ENCODE data around the gene NFXL1.

The NFXL1 gene

DNA sequence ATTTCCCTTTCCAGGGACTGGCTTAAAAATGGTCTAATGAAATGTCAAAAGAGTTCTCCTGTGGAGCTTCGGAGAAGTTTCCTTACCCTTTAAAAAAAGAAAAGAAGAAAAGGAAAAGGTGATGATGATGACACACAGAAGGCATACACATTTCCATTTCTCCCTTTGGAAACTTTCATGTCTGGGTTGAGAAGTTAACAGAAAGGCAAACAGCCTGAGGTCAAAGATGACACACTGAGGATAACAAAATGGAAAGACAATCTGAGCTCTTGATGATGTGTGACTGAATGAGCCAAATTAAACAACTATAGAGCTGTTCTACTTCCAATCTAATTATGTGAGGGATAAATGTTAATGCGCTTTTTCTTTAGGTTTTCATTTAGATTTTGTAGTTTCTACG lies 32.2 kb downstream of the NFXL1 start:
- DNase-seq, result no peak

DNA sequence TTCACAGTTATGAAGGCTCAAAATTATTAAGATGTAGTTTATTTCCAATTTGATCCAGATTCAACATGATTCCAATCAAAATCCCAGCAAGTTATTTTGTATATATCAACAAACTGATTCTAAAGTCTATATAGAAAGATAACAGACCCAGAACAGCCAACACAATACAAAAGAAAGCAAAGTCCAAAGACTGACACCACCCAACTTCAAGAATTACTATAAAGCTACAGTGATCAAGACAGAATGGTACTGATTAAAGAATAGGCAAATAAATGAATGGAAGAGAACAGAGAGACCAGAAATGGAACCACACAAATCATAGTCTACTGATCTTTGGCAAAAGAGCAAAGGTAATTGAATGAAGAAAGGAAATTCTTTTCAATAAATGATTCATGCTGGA lies 34.9 kb downstream of the NFXL1 start:
- DNase-seq, result no peak

DNA sequence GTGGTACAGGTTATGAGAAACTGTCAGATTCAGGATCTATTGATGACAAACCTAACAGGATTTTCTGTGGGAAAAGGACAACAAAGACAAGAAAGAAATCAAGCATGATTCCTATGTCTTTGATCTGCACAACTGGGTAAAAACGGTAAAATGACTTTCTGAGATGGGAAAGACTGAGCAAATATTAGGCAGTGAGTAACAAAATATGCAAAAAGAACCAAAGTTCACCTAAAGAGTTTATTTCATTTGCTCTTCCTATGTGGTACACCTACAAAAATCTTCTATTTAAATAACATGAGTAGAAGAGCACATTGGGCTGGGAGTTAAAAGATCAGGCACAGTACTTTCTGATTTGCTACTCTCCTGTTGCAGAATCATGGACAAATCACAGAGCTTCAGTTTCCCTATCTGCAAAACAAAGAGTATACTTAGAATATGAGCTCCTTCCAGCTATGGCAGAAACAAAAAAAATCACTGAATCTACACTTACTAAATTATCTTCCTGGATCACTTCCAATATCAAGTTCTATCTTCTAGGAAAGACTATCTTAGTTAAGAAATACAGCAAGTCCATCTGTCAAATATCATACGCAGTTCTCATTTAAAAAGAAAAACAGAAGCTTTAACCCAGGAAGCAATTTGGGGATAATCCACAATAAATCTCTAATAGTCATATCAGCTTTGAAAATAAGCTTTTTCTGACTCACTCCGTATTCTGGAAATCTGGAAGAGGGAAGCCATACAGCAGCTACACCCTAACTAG lies 37.4 kb downstream of the NFXL1 start:
- no peak for DNase-seq

DNA sequence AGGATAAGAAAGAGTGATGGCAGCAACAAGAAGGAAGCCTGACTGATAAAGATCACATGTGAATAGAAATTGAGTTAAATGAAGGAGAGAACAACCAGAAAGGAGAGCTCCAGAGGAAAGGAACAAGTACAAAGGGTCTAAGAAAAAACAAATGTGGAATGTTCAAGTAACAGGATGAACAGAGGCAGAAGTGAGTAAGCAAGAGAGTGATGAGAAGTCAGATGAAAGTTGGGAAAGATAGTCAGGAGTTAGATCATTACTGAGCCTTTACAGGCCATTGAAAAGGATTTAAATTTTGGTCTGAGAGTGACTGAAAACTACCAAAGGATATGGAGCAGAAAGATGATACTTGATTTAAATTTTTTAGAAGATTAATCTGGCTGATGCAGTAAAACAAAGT lies 38.1 kb downstream of the NFXL1 start:
- no peak for DNase-seq

DNA sequence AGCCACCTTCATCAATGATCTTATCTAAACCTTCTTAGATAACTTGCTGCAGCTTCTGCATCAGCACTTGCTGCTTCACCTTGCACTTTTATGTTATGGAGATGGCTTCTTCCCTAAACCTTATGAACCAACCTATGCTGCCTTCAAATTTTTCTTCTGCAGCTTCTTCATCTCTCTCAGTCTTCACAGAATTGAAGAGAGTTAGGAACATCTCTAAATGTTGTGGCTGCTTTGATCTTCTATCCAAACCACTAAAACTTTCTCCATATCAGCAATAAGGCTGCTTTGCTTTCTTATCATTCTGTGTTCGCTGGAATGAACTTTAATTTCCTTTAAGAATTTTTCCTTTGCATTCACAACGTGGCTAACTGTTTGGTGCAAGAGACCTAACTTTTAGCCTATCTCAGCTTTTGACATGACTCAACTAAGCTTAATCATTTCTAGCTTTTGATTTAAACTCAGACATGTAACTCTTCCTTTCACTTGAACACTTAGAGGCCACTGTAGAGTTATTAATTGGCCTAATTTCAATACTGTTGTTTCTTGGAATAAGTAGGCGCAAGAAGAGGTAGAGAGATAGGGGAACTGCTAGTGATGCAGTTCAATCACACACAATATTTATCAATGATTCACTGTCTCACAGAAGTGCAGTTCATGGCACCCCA lies 40.4 kb downstream of the NFXL1 start:
- DNase-seq, result no peak

DNA sequence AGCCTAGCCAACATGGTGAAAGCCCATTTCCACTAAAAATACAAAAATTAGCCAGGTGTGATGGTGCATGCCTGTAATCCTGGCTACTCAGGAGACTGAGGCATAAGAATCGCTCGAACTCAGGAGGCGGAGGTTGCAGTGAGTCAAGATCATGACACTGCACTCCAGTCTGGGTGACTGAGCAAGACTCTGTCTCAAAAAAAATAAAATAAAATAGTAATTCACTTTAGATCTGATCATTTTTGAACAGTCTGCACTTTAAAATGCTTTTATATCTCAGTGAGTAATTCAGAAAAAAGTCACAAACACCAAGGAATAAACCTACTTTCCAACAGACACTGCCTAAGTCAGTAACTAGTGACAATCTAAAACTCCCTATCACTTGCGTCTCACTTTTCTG lies 50.9 kb downstream of the NFXL1 start:
- DNase-seq, result no peak

DNA sequence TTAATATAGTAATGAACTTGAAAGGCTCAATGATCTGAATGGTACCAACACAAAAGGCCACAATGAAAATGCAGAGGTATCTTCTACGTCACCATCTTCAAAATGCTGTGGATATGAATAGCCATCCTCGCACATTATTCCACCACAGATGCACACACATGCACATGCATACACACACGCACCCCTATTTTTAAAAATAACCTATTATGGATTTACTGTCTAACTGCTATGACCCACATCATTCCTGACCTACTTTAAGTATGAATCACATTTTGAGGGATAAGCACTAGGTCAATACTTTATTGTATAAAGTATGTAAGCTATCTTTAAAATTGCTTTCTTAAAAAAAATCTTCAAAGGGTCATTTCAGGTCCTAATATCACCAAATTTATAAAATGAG lies 52.1 kb downstream of the NFXL1 start:
- no peak for DNase-seq

DNA sequence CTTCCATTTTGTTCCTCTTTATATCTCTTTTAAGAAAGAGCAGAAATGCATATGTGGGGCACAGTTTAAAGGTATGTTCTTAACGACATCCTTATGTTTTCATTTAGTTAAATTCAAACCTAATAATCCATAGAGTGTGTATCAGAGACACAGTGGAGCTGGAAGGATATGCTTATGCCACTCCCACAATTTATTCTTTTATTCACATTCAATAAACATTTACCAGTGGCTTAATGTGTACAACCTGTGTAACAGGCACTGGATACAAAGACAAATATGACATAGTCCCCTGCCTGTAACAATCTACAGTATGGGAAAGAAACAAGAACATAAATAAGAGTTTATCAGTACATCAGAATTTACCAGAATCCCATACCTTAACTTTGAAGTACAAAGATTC lies 54.1 kb downstream of the NFXL1 start:
- DNase-seq, result no peak

DNA sequence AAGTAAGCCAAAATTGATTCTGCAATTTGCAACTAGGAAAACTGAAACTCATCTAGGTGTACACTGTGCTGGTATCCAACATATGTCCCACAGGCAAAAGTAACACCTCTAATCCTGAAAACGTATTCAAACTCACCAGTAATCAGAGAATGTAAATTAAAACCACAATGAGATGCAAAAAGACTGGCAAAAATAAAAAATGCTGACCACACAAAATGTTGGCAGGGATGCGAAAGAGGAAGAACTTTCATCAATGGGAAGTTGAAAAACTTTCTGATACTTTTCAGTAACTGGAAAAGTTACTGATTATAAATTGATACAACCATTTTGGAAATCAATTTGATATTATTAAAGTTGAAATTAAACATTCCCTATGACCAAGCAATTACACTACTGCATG lies 56.4 kb downstream of the NFXL1 start:
- DNase-seq, result no peak

DNA sequence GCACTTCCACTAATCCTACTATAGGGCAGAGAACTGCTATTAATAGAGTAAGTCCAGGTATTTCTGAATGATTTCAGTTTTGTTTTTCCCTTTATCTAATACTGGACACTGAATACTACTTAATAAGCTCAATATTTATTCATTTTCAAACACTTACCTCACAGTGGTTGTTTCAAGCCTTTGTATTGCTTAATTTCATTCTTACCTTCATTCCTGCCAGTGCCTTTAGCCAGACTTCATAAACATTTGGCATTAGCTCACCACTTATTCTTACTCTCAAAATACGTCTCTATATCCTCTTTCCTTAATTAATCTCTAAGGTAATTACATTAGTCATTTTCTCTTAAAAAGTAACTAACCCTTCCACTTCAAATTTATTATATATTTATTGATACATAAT lies 57.7 kb downstream of the NFXL1 start:
- no peak for DNase-seq

DNA sequence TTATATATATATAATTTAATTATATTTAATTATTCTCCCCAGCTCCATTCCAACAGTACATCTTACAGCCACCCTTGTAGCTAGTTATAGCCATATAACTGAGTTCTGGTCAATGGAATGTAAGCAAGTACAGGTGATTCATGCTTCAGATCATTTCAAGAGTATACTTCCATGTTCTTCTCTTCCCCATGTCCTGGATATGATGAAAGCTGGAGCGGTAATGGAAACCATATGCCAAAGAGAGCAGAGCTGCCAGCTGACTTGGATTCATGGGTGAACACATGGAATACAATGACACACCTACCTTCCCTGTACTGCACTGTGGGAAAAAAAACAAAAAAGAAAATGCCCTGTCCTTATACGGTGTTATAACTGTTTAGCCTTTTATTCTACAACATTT lies 59.0 kb downstream of the NFXL1 start:
- DNase-seq, result no peak

DNA sequence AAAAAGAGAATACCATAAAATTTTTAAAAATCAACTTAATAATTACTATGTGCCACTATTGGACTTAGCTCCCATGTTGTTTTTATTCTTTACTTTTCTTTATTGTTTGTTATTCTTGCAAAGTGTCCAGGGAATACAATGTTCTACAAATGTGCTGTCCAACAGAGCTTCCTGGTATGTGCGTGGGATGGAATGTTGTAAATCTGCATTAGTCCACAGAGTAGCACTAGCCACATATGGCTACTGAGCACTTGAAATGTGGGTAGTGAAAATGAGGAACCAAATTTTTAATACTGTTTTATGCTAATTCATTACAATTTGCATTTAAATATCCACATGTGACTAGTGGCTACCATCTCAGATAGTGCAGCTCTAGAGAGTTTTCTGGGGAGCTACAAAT lies 62.2 kb downstream of the NFXL1 start:
- no peak for DNase-seq

DNA sequence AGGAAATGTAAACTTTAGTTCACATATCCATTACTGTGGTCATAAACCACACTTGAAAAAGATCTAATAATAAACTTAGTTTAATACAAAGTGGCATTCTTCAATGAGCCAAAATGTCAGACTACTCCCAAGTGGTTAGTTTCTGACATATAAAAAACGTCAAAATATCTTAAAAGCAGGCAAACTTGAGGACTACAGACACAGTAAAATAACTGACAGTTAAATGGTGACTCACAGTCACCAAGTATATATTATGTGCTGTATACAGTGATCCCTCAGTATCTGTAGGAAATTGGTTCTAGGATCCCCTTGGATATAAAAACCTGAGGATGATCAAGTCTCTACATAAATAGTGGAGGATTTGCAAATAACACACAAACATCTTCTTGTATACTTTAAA lies 64.9 kb downstream of the NFXL1 start:
- DNase-seq, result no peak

DNA sequence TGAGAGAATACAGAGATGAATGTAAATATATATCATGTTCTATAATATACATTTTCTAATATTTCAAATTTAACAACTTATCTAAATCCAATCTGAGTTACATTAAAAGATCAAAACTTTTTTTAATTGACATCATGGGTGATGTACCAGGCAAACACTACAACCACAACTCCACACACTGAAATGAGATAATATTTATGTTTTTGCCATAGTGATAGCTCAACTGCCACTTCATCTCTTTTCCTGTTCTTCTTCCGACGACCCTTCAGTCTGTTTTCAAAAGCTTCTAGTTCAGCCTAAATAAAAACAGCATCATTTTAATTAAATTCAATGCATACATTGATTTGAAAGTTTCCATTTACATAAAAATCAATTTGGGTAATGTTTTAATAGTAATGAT lies 66.3 kb downstream of the NFXL1 start:
- DNase-seq, result no peak

DNA sequence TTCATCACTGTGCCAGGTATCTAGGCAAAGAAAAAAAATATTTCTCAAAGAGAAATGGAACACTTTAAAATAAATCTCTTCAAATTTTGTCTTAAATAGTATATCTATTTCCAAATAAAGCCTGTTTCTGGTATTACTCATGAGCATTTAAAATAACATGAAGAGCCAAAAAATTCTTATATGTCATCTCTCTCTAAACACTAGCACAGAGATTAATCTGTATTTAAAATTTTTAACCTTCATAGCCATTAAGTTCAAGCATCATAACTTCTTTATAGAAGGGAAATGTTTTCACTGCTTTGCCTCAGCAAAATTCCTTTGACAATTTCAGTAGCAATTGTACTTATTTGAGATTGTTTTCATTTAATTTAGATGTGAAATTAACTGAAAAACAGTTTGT lies 71.4 kb downstream of the NFXL1 start:
- DNase-seq, result no peak

DNA sequence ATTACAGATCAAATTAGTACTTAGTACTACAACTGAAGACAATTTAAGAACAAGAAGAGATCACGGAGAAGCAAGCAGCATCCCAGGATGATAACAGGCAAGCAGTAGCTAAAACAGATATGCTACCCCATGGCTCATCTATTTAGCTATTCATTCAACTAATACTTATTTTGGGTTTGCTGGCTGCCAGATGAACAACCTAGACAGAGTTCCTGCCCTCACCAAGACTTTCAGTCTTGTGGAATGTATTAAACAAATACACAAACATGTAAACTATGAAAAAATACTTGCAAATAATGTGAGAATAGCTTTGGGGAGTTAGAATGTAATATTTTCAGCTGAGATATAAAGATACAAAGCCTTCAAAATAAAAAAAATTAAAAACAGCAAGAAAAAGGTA lies 74.1 kb downstream of the NFXL1 start:
- no peak for DNase-seq

DNA sequence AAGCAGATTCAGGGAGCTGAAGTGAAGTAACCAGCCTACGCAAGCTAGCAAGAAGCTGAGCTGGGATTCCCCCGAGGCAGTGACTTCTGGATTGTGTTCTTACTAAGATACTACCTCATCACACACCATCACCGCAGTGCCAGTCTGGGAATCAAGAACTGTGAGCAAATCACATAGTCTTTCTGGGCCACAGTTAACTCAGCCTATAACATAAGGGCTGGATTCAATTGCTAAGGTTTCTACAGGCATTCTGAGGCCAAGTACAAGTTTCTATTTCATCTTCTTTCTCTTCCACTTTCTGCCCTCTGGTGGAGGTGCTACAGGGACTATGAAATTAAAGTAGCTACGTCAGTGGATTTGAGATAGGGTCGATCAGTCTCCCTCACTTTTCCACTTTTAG lies 75.1 kb downstream of the NFXL1 start:
- DNase-seq, result no peak

DNA sequence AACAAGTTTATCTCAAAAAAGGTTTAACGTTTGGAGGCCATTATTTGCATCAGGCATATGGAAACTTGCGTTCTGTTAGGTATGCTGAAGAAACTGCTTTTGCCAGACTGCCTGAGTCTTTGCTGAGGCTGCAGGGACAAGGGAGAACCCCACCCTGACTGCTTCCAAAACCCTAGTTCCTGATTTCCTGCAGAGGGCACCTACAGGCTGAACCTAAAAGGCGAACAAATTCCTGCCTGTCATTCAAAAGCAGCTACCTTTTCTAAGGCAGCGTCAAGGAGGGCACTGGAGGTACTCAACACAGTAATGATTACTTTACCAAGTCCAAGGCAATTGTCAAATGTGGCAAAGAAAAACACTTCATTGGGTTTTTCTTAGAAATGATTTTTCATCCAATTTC lies 75.9 kb downstream of the NFXL1 start:
- DNase-seq, result no peak

DNA sequence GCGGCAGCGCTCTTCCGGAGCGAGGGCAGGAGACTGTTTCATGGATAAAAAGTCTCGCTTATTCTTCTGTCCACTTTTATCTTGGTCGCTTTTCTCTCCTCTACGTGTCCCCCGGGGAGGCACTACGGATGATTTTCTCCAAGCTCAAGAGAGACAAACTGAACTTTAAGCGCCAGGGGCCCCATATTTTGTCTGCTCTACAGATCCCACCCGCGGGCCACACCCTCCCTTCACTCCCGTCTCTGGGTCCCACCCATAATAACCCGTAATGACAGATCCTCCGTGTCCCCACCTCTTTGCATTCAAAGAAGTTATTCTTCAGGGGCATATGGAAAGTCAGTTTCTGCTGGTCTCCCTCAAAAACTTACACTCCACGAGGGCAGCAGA lies 76.5 kb downstream of the NFXL1 start, which contains the start of gene CORIN:
Gene CORIN (minus strand): TSS at position 160 of the 387 bp plus-strand sequence. CDS start 118 bp downstream, at position 42.
- DNase-seq, result peak; percentile 49

DNA sequence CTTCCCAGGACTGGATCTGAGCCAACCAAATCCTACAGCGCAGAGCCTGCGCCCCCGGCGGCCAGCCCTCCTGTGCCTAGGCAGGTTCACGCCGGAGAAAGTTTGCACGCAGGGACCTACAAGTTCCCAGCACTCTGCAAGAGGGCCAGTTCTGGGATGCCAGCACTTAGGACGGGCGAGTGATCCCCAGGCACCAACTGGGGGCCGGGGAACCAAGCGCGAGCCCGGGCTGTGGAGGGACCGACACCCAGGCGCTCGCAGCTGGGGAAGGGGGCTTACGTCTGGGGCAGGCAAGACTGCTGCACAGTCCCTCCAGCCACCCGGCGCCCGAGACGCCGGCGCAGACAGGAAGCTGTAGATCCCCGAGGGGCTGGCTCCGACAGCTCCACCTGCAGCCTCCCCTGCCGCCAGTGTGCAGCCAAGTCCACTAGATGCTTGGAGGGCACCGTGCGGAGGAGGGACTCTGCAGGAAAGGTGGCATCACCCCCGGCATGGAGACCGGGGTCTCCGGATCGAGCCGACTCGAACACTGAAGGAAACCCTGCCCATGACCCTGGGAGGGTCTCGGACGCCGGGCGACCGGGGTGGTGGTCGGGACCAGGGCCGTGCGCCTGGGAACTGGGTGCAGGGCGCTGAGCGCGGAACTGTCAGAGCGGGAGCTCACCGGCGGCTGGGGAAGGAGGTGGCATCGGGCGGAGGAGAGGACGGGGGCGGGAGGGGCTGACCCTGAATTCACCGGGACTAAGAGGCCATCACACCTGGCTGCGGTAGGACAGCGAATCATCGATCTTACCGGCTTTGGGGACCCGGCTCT lies 77.1 kb downstream of the NFXL1 start:
- DNase-seq, result peak; percentile 80

DNA sequence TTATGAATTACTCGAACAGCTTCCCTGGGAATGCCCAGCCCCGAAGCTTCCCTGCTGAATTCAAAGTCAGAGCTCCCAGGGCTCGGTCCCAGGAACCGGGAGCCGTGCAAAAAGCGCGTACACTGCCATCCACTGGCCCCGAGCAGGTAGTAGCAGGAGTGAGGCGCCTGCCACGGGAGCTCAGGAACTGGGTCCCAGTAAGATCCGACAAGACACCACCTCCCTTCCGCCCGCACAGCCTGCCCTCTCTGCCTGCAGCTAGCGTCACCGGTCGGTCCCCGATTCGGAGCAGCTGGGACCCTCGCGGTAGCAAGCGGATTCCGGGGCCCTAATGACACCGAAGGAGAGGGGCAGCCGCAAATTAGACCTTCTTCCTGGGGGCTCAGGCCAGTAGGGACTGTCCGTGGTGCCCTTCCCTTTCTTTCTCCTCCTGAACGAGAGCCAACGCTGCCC lies 77.7 kb downstream of the NFXL1 start:
- DNase-seq, result peak; percentile 89

DNA sequence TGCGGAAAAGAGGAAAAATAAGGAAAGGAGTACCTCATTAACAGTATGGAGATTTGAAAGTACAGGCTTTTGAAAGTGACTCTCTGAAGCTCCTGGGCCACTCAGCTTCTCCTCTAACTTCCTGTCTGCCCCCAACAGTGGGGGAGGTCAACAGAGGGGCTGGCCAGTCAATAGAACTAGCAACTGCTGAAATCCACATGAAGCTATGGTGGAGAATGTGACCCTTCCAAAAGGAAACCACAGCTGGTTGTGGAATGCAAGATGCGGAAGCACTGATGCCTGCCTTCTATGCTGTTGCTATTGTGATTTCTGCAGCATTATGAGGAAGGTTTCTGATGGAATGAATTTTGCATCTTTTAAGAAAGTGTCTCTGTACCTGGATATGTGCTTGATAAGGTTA lies 78.9 kb downstream of the NFXL1 start:
- DNase-seq, result no peak

DNA sequence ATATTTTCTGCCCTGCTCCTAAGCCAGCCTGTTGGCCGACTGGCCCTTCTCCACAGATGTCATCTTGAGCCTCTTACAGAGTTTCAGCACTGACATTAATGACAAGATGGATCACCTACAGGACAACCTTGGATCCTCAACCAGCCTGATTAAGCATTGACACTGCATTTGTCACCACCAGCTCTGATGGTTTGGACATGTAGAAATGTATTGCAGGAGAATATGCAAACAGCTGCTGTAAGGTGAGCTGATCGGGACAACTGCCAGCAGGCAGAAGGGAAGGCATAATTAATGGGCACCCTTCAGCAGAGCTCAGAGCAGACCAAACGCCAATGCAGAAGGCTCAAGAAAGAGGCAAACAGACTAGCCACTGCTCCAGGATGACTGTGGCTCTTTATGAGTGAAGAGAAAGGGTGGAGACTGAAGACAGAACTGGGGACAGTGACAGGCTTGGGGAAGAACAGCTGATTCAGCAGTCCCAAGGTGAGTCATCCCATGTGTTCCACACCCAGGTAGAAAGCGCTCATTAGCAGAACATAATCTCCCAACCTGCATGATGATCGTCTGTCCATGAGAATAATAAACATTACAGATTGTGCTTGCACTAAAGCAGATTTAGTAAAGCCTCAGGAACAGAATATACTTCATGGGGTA lies 83.2 kb downstream of the NFXL1 start:
- peak; percentile 55 for DNase-seq
